Suprapubic skin (tissue), 4 donors: ENCODE measurements around the gene RRP36.

Experiments used
- EP300 ChIP-seq: sonication (generic); formaldehyde crosslinking; IDR thresholded peaks from one replicate; pipeline ENCODE4 v1.6.1; 2017; ENCODE audit warnings: antibody characterized with exemption
- POLR2A ChIP-seq, 2 donors: fragments of 450-650 bp; IDR thresholded peaks; one replicate each; pipeline ENCODE4 v1.6.1; 2017; ENCODE audit warnings: antibody characterized with exemption in 2 of 2, mild to moderate bottlenecking in 2 of 2, moderate library complexity in 2 of 2
- POLR2AphosphoS5 ChIP-seq, 3 donors: sonication (generic); formaldehyde crosslinking; IDR thresholded peaks; one replicate each; pipeline ENCODE4 v1.6.1; 2017; ENCODE audit warnings: antibody characterized with exemption in 3 of 3
- TF ChIP-seq, protein P1 (sequence below), 2 donors: fragments of 200-600 bp in 1 of 2; fragments of 450-650 bp in 1 of 2; sonication (generic) in 1 of 2; IDR thresholded peaks; one replicate each; pipeline ENCODE4 v1.5.1; 2016 to 2019; ENCODE audit warnings: antibody characterized with exemption in 2 of 2, mild to moderate bottlenecking in 1 of 2, moderate library complexity in 1 of 2

DNA sequence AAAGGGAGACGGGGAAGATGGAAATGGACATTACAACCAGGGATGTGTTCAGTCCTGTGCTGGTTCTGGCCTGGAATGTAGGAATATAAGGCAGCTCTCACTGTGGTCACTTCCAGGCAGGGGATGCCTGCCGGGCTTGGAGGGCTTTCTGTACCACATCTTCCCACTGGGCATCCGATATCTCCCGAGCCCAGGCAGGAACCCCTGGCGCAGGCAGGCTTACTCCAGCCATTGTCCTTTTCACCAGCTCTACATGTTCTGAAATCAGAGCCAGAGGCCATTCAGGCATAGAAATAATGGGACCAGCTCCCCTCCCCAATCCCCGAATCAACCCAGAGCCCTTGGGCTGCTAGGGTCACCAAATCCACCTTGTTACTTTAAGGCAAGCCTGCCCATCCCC is 9.1 kb upstream of the RRP36 start:
- TF ChIP-seq, protein P1, sequence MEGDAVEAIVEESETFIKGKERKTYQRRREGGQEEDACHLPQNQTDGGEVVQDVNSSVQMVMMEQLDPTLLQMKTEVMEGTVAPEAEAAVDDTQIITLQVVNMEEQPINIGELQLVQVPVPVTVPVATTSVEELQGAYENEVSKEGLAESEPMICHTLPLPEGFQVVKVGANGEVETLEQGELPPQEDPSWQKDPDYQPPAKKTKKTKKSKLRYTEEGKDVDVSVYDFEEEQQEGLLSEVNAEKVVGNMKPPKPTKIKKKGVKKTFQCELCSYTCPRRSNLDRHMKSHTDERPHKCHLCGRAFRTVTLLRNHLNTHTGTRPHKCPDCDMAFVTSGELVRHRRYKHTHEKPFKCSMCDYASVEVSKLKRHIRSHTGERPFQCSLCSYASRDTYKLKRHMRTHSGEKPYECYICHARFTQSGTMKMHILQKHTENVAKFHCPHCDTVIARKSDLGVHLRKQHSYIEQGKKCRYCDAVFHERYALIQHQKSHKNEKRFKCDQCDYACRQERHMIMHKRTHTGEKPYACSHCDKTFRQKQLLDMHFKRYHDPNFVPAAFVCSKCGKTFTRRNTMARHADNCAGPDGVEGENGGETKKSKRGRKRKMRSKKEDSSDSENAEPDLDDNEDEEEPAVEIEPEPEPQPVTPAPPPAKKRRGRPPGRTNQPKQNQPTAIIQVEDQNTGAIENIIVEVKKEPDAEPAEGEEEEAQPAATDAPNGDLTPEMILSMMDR (IDR thresholded peaks at IDR 0.05): no peak
- TF ChIP-seq POLR2A (IDR thresholded peaks at IDR 0.05) (no peak), POLR2AphosphoS5 (IDR thresholded peaks at IDR 0.05) (no peak), EP300 (no peak)
